HCT116 (cell line): ENCODE data around the gene FCRL3. TPM values are rescaled to one million over a fixed set of nuclear protein-coding genes. Genes with fewer than 3 reads are reported as not detected.

Source experiments
- ATAC-seq: fragments of 200-7000 bp; cut with Tn5 transposase; 2 replicates; pipeline ENCODE4 v1.9.1; 2020; ENCODE audit warnings: mild to moderate bottlenecking, moderate library complexity
- BruUV-seq: library from RNA; stranded (reverse); fragments of 400-500 nt; replicated peaks from 2 replicates; lab custom pipeline; 2021; lab: Mats Ljungman, UMichigan
- CTCF ChIA-PET: fragments of 300-600 bp; sonication (Branson Sonifier 250); formaldehyde crosslinking; loops from one replicate; lab custom pipeline; 2021; ENCODE audit warnings: antibody characterized with exemption; lab: Charles Lee
- POLR2A ChIA-PET: fragments of 300-600, 350-600 bp; sonication (Branson Sonifier 250); formaldehyde crosslinking; loops from one replicate; lab custom pipeline; 2021; ENCODE audit warnings: antibody characterized with exemption; lab: Charles Lee
- RAD21 ChIA-PET, 2 experiments: fragments of 300-600 bp; sonication (Branson Sonifier 250); formaldehyde crosslinking; loops; one replicate each; lab custom pipeline; 2023; ENCODE audit warnings: low total read pairs in 2 of 2; ENCODE audit not compliant: uncharacterized antibody in 2 of 2, unreplicated experiment in 2 of 2, low non-redundant PET in 1 of 2; lab: Charles Lee
- DNase-seq: peaks from one replicate; pipeline ENCODE4 v3.0.0-alpha.2; 2010; ENCODE audit warnings: low read depth, low spot score
- H2AFZ ChIP-seq: fragments of 200-600 bp; shearing (Covaris generic), sonication (generic); 2 replicates; pipeline ENCODE4 v1.6.1; 2017; ENCODE audit warnings: low read depth, mixed run types, mixed read lengths, antibody characterized with exemption, low read length; ENCODE audit not compliant: poor library complexity, severe bottlenecking
- H3K27ac ChIP-seq: 2 replicates; pipeline ENCODE4 v1.5.1; 2012; ENCODE audit warnings: low read depth, low read length
- H3K27me3 ChIP-seq: fragments of 200-600 bp; sonication (generic); 2 replicates; pipeline ENCODE4 v1.6.1; 2016; ENCODE audit warnings: mixed run types, low read length, mixed read lengths; ENCODE audit not compliant: insufficient read depth
- H3K36me3 ChIP-seq, 2 experiments: fragments of 200-500 bp in 1 of 2; fragments of 200-600 bp in 1 of 2; sonication (Bioruptor generic) in 1 of 2; sonication (generic) in 1 of 2; 2 replicates each; pipeline versions ENCODE4 v1.5.1 to v1.6.1; 2014 to 2016; ENCODE audit warnings: low read length in 2 of 2, inconsistent platforms in 1 of 2, mixed read lengths in 1 of 2, mixed run types in 1 of 2; ENCODE audit not compliant: insufficient read depth in 2 of 2, control insufficient read depth in 1 of 2
- H3K4me1 ChIP-seq, 2 experiments: fragments of 200-600 bp in 1 of 2; sonication (generic) in 1 of 2; 2 replicates each; pipeline versions ENCODE4 v1.5.1 to v1.6.1; 2012 to 2017; ENCODE audit warnings: low read length in 2 of 2, inconsistent platforms in 1 of 2, mild to moderate bottlenecking in 1 of 2, mixed read lengths in 1 of 2, mixed run types in 1 of 2, moderate library complexity in 1 of 2; ENCODE audit not compliant: insufficient read depth in 2 of 2, control insufficient read depth in 1 of 2
- H3K4me2 ChIP-seq: fragments of 200-600 bp; sonication (generic); 2 replicates; pipeline ENCODE4 v1.6.1; 2017; ENCODE audit warnings: mixed run types, low read length, mixed read lengths
- H3K4me3 ChIP-seq, 2 experiments: fragments of 200-600 bp in 1 of 2; sonication (generic) in 1 of 2; replicated peaks in 1 of 2; 2 replicates each; pipeline ENCODE4 v1.5.1; 2011 to 2016; ENCODE audit warnings: low read length in 2 of 2, control low read depth in 1 of 2, low read depth in 1 of 2, mild to moderate bottlenecking in 1 of 2, mixed read lengths in 1 of 2, mixed run types in 1 of 2
- H3K79me2 ChIP-seq: fragments of 200-600 bp; sonication (generic); 2 replicates; pipeline ENCODE4 v1.6.1; 2017; ENCODE audit warnings: mild to moderate bottlenecking, mixed run types, low read length, moderate library complexity, mixed read lengths; ENCODE audit not compliant: insufficient read depth
- H3K9ac ChIP-seq: fragments of 200-600 bp; sonication (generic); 2 replicates; pipeline ENCODE4 v1.6.1; 2016; ENCODE audit warnings: low read length, mixed read lengths
- H3K9me2 ChIP-seq: fragments of 200-600 bp; sonication (generic), shearing (Covaris generic); 2 replicates; pipeline ENCODE4 v1.6.1; 2017; ENCODE audit warnings: mixed run types, mild to moderate bottlenecking, moderate library complexity; ENCODE audit not compliant: insufficient read depth
- H3K9me3 ChIP-seq, 2 experiments: fragments of 200-500 bp in 1 of 2; fragments of 200-600 bp in 1 of 2; sonication (Bioruptor generic) in 1 of 2; sonication (generic) in 1 of 2; 2 replicates each; pipeline ENCODE4 v1.6.1; 2014 to 2017; ENCODE audit warnings: low read length in 2 of 2, mixed read lengths in 2 of 2, inconsistent platforms in 1 of 2, low read depth in 1 of 2, mild to moderate bottlenecking in 1 of 2, mixed run types in 1 of 2, moderate library complexity in 1 of 2; ENCODE audit not compliant: control insufficient read depth in 1 of 2, insufficient read depth in 1 of 2
- H4K20me1 ChIP-seq: fragments of 200-600 bp; sonication (generic), shearing (Covaris generic); 2 replicates; pipeline ENCODE4 v1.6.1; 2017; ENCODE audit warnings: mixed run types, mild to moderate bottlenecking, moderate library complexity; ENCODE audit not compliant: insufficient read depth
- ATF3 ChIP-seq: IDR thresholded peaks from 2 replicates; pipeline ENCODE4 v1.6.1; 2012
- CBX3 ChIP-seq: IDR thresholded peaks from 2 replicates; pipeline ENCODE4 v1.6.1; 2012; ENCODE audit warnings: low read depth
- CEBPB ChIP-seq: IDR thresholded peaks from 2 replicates; pipeline ENCODE4 v1.6.1; 2012; ENCODE audit warnings: low read depth
- CTCF ChIP-seq, 3 experiments: fragments of 200-600 bp in 1 of 3; sonication (generic) in 1 of 3; IDR thresholded peaks in 2 of 3; conservative IDR thresholded peaks in 1 of 3; 2 replicates each; pipeline ENCODE4 v1.5.1; 2012 to 2017; ENCODE audit warnings: low read depth in 2 of 3, low read length in 2 of 3, antibody characterized with exemption in 1 of 3, borderline replicate concordance in 1 of 3, control low read depth in 1 of 3, mild to moderate bottlenecking in 1 of 3, mixed read lengths in 1 of 3, mixed run types in 1 of 3, moderate library complexity in 1 of 3; ENCODE audit not compliant: insufficient read depth in 1 of 3
- EGR1 ChIP-seq: IDR thresholded peaks from 2 replicates; pipeline ENCODE4 v1.6.1; 2012; ENCODE audit warnings: low read depth
- ELF1 ChIP-seq: IDR thresholded peaks from 2 replicates; pipeline ENCODE4 v1.6.1; 2012; ENCODE audit warnings: low read depth, borderline replicate concordance
- EZH2 ChIP-seq: fragments of 200-600 bp; sonication (generic); IDR thresholded peaks from 2 replicates; pipeline ENCODE4 v1.6.1; 2017; ENCODE audit warnings: antibody characterized with exemption, mixed run types
- EZH2phosphoT487 ChIP-seq: fragments of 200-600 bp; IDR thresholded peaks from 2 replicates; pipeline ENCODE4 v1.6.1; 2018; ENCODE audit warnings: antibody characterized with exemption, borderline replicate concordance
- FOSL1 ChIP-seq: IDR thresholded peaks from 2 replicates; pipeline ENCODE4 v1.6.1; 2012; ENCODE audit warnings: low read depth
- JUND ChIP-seq: IDR thresholded peaks from 2 replicates; pipeline ENCODE4 v1.6.1; 2012
- POLR2AphosphoS5 ChIP-seq: IDR thresholded peaks from 2 replicates; pipeline ENCODE4 v1.6.1; 2011; ENCODE audit warnings: mild to moderate bottlenecking, low read depth, low read length, moderate library complexity
- RAD21 ChIP-seq: IDR thresholded peaks from 2 replicates; pipeline ENCODE4 v1.6.1; 2012; ENCODE audit warnings: low read depth, mild to moderate bottlenecking
- REST ChIP-seq: IDR thresholded peaks from 2 replicates; pipeline ENCODE4 v1.6.1; 2012; ENCODE audit warnings: low read depth
- SIN3A ChIP-seq: IDR thresholded peaks from 2 replicates; pipeline ENCODE4 v1.6.1; 2012; ENCODE audit warnings: low read depth
- SP1 ChIP-seq: IDR thresholded peaks from 2 replicates; pipeline ENCODE4 v1.6.1; 2012; ENCODE audit warnings: low read depth
- SRF ChIP-seq: IDR thresholded peaks from 2 replicates; pipeline ENCODE4 v1.6.1; 2012; ENCODE audit warnings: low read depth
- TCF7L2 ChIP-seq: IDR thresholded peaks from 2 replicates; pipeline ENCODE4 v1.7.0; 2011; ENCODE audit warnings: borderline replicate concordance, inconsistent platforms; ENCODE audit not compliant: insufficient read depth, insufficient read length; ENCODE audit errors: extremely low read depth
- YY1 ChIP-seq: IDR thresholded peaks from 2 replicates; pipeline ENCODE4 v1.6.1; 2011; ENCODE audit warnings: low read length, low read depth, moderate library complexity, mild to moderate bottlenecking; ENCODE audit not compliant: insufficient replicate concordance; ENCODE audit errors: extremely low read depth
- ZBTB33 ChIP-seq: IDR thresholded peaks from 2 replicates; pipeline ENCODE4 v1.6.1; 2011; ENCODE audit warnings: mild to moderate bottlenecking, low read length, moderate library complexity; ENCODE audit not compliant: insufficient replicate concordance; ENCODE audit errors: extremely low read depth
- ZFX ChIP-seq: fragments of 450-650 bp; IDR thresholded peaks from 2 replicates; pipeline ENCODE4 v1.6.1; 2017
- intact Hi-C: fragments of 100-400 bp; cut with micrococcal nuclease; formaldehyde crosslinking; loops from 2 replicates; pipeline ENCODE4 v1.10.0; 2022
- total RNA-seq: library from RNA; stranded (reverse); gene quantifications from one replicate; pipeline ENCODE4 v1.2.1, GENCODE V29; 2021; ENCODE audit not compliant: unreplicated experiment

The FCRL3 gene
- total RNA-seq, 1 experiment from 2014 or later: not detected

- Histone ChIP-seq H4K20me1 (no peaks in the 10 kb centered on the region), H3K4me1 (no peaks in the 10 kb centered on the region), H3K4me3 (no peak overlapping the region), H3K9ac (no peak overlapping the region), H3K79me2 (no peaks in the 10 kb centered on the region), H3K27ac (no peak overlapping the region), H2AFZ (no peak overlapping the region), H3K4me2 (no peak overlapping the region), H3K9me3 (no peaks in the 10 kb centered on the region), H3K9me2 (no peaks in the 10 kb centered on the region), H3K36me3 (no peaks in the 10 kb centered on the region), H3K27me3 (peaks cover 50% of the 10 kb centered on the region)
- DNase-seq (no peak), ATAC-seq (no peak)
- TF ChIP-seq POLR2AphosphoS5: no peak
- TF ChIP-seq TCF7L2: no peak
- TF ChIP-seq CEBPB: no peak
- no peak for TF ChIP-seq RAD21
- TF ChIP-seq ELF1: no peak
- no peak for TF ChIP-seq EGR1
- TF ChIP-seq ZBTB33: no peak
- no peak for TF ChIP-seq CBX3
- TF ChIP-seq ZFX: no peak
- TF ChIP-seq ATF3: no peak
- no peak for TF ChIP-seq FOSL1
- no peak for TF ChIP-seq YY1
- TF ChIP-seq JUND: no peak
- TF ChIP-seq EZH2phosphoT487: no peak
- TF ChIP-seq EZH2: no peak
- no peak for TF ChIP-seq REST
- TF ChIP-seq SIN3A: no peak
- no peak for TF ChIP-seq CTCF (IDR thresholded peaks at IDR 0.05 in 2 of 3, conservative IDR thresholded peaks at IDR 0.05 in 1 of 3; ENCODE audit: borderline replicate concordance in 1 of 3, insufficient read depth in 1 of 3, low read depth in 2 of 3, low read length in 2 of 3)
- no peak for TF ChIP-seq SRF
- TF ChIP-seq SP1: no peak
- intact Hi-C loops: loop anchor here (10.0 kb wide), 1 partner anchor 427 kb away; a partner anchor contains a TSS
- ChIA-PET RAD21 (no interaction called here), CTCF (no interaction called here), POLR2A (no interaction called here)
- BruUV-seq: no TSS peak
Measured at GRCh38 chr1:157697781-157698569, 2.6 kb downstream of the FCRL3 start.
